H9 (cell line): ENCODE measurements around the gene AP1G2. TPM values are rescaled to one million over a fixed set of nuclear protein-coding genes. Genes with fewer than 3 reads are reported as not detected.

Experiments
- DNase-seq: peaks from one replicate; pipeline ENCODE4 v3.0.0-alpha.2; 2017
- H2AFZ ChIP-seq: one replicate; pipeline ENCODE4 v1.6.1; 2013; ENCODE audit warnings: mild to moderate bottlenecking, low read length, control low read depth, moderate library complexity
- H2AK5ac ChIP-seq: 2 replicates; pipeline ENCODE4 v1.6.1; 2013; ENCODE audit warnings: low read length, control low read depth, mixed read lengths; ENCODE audit not compliant: insufficient read length
- H2BK120ac ChIP-seq: one replicate; pipeline ENCODE4 v1.6.1; 2013; ENCODE audit warnings: low read depth, mild to moderate bottlenecking, low read length, control low read depth, inconsistent platforms; ENCODE audit not compliant: poor library complexity, severe bottlenecking
- H2BK12ac ChIP-seq: 2 replicates; pipeline ENCODE4 v1.6.1; 2013; ENCODE audit warnings: low read length, control low read depth, mixed read lengths, low read depth; ENCODE audit not compliant: insufficient read length
- H2BK15ac ChIP-seq: 2 replicates; pipeline ENCODE4 v1.6.1; 2013; ENCODE audit warnings: low read depth, low read length, control low read depth
- H2BK20ac ChIP-seq: one replicate; pipeline ENCODE4 v1.6.1; 2013; ENCODE audit warnings: low read depth, mild to moderate bottlenecking, low read length, control low read depth, inconsistent platforms; ENCODE audit not compliant: poor library complexity, severe bottlenecking
- H2BK5ac ChIP-seq: 2 replicates; pipeline ENCODE4 v1.6.1; 2013; ENCODE audit warnings: low read length, control low read depth, mixed read lengths; ENCODE audit not compliant: insufficient read length
- H3K14ac ChIP-seq: 2 replicates; pipeline ENCODE4 v1.6.1; 2013; ENCODE audit warnings: low read length, control low read depth; ENCODE audit not compliant: insufficient read depth
- H3K18ac ChIP-seq: 2 replicates; pipeline ENCODE4 v1.6.1; 2013; ENCODE audit warnings: low read depth, mild to moderate bottlenecking, mixed read lengths, low read length, control low read depth; ENCODE audit not compliant: insufficient read length
- H3K23ac ChIP-seq: 2 replicates; pipeline ENCODE4 v1.6.1; 2013; ENCODE audit warnings: low read length, control low read depth, mixed read lengths, low read depth; ENCODE audit not compliant: insufficient read length
- H3K23me2 ChIP-seq: 2 replicates; pipeline ENCODE4 v1.6.1; 2013; ENCODE audit warnings: low read depth, mild to moderate bottlenecking, mixed read lengths, low read length, control low read depth; ENCODE audit not compliant: insufficient read length, poor library complexity, severe bottlenecking
- H3K27ac ChIP-seq: 2 replicates; pipeline ENCODE4 v1.5.1; 2013; ENCODE audit warnings: low read length, control low read depth, mixed read lengths, low read depth; ENCODE audit not compliant: insufficient read length
- H3K27me3 ChIP-seq: 2 replicates; pipeline ENCODE4 v1.6.1; 2013; ENCODE audit warnings: low read length, control low read depth, inconsistent platforms; ENCODE audit not compliant: insufficient read depth
- H3K4ac ChIP-seq: 2 replicates; pipeline ENCODE4 v1.6.1; 2013; ENCODE audit warnings: low read depth, mild to moderate bottlenecking, control low read depth, inconsistent platforms, low read length, moderate library complexity
- H3K4me1 ChIP-seq: 2 replicates; pipeline ENCODE4 v1.6.1; 2013; ENCODE audit warnings: low read length, control low read depth, inconsistent platforms; ENCODE audit not compliant: insufficient read depth
- H3K4me2 ChIP-seq: 2 replicates; pipeline ENCODE4 v1.6.1; 2013; ENCODE audit warnings: low read length, control low read depth, mixed read lengths; ENCODE audit not compliant: insufficient read length, insufficient read depth
- H3K56ac ChIP-seq: 2 replicates; pipeline ENCODE4 v1.6.1; 2013; ENCODE audit warnings: low read depth, mild to moderate bottlenecking, mixed read lengths, low read length, control low read depth; ENCODE audit not compliant: insufficient read length
- H3K79me1 ChIP-seq: 2 replicates; pipeline ENCODE4 v1.6.1; 2013; ENCODE audit warnings: low read depth, mild to moderate bottlenecking, moderate library complexity, low read length, control low read depth, inconsistent platforms; ENCODE audit not compliant: insufficient read depth, poor library complexity, severe bottlenecking
- H3K79me2 ChIP-seq: 2 replicates; pipeline ENCODE4 v1.6.1; 2013; ENCODE audit warnings: low read length, control low read depth, inconsistent platforms; ENCODE audit not compliant: insufficient read depth
- H3K9ac ChIP-seq: 2 replicates; pipeline ENCODE4 v1.6.1; 2013; ENCODE audit warnings: low read length, control low read depth, mixed read lengths; ENCODE audit not compliant: insufficient read length; ENCODE audit errors: extremely low read depth
- H3K9me3 ChIP-seq: one replicate; pipeline ENCODE4 v1.6.1; 2013; ENCODE audit warnings: low read depth, low read length, inconsistent platforms; ENCODE audit not compliant: control insufficient read depth
- H3T11ph ChIP-seq: one replicate; pipeline ENCODE4 v1.6.1; 2013; ENCODE audit warnings: mild to moderate bottlenecking, low read length, control low read depth, inconsistent platforms
- H4K20me1 ChIP-seq: one replicate; pipeline ENCODE4 v1.6.1; 2013; ENCODE audit not compliant: control insufficient read depth, insufficient read length, insufficient read depth
- H4K5ac ChIP-seq: 2 replicates; pipeline ENCODE4 v1.6.1; 2013; ENCODE audit warnings: low read depth, mild to moderate bottlenecking, mixed read lengths, low read length, control low read depth; ENCODE audit not compliant: insufficient read length
- H4K8ac ChIP-seq: replicated peaks from 2 replicates; pipeline ENCODE4 v1.6.1; 2013; ENCODE audit warnings: low read length, control low read depth, mixed read lengths, low read depth; ENCODE audit not compliant: insufficient read length
- H4K91ac ChIP-seq: 2 replicates; pipeline ENCODE4 v1.6.1; 2013; ENCODE audit warnings: low read depth, mild to moderate bottlenecking, moderate library complexity, mixed read lengths, low read length, control low read depth; ENCODE audit not compliant: insufficient read length
- H3K27ac Mint-ChIP-seq, 3 experiments: 2 replicates in 2 of 3; 3 replicates in 1 of 3; pipeline ENCODE4 v1.8.0; 2020 to 2021; ENCODE audit warnings: mixed read lengths in 3 of 3, mild to moderate bottlenecking in 1 of 3, moderate library complexity in 1 of 3
- H3K27me3 Mint-ChIP-seq: 2 replicates; pipeline ENCODE4 v1.8.0; 2021; ENCODE audit warnings: low read depth, mild to moderate bottlenecking, moderate library complexity, mixed read lengths
- H3K36me3 Mint-ChIP-seq, 3 experiments: 2 replicates in 2 of 3; 3 replicates in 1 of 3; pipeline ENCODE4 v1.8.0; 2020 to 2021; ENCODE audit warnings: low read depth in 3 of 3, mixed read lengths in 3 of 3; ENCODE audit not compliant: insufficient read depth in 1 of 3
- H3K4me1 Mint-ChIP-seq, 2 experiments: 2 replicates each; pipeline ENCODE4 v1.8.0; 2020; ENCODE audit warnings: mixed read lengths in 2 of 2
- H3K4me3 Mint-ChIP-seq, 2 experiments: 2 replicates in 1 of 2; 3 replicates in 1 of 2; pipeline ENCODE4 v1.8.0; 2020 to 2021; ENCODE audit warnings: mild to moderate bottlenecking in 2 of 2, mixed read lengths in 2 of 2, moderate library complexity in 1 of 2
- H3K9me3 Mint-ChIP-seq, 2 experiments: 2 replicates in 1 of 2; 3 replicates in 1 of 2; pipeline ENCODE4 v1.8.0; 2020; ENCODE audit warnings: mild to moderate bottlenecking in 2 of 2, mixed read lengths in 2 of 2, moderate library complexity in 1 of 2
- CTCF ChIP-seq: fragments of 200-600 bp; sonication (generic); conservative IDR thresholded peaks from 3 replicates; pipeline ENCODE4 v1.8.0; 2021; ENCODE audit warnings: antibody characterized with exemption, mild to moderate bottlenecking
- WGBS: extraction: QIAGEN DNeasy Blood & Tissue Kit; methylation state at CpG from one replicate; pipeline ENCODE4 v1.1.7; 2013; ENCODE audit warnings: missing lambda C conversion rate, low lambda C conversion rate, mixed read lengths; ENCODE audit not compliant: insufficient read length; ENCODE audit errors: extremely low coverage; 5-methylcytosine and 5-hydroxymethylcytosine counted together
- total RNA-seq: library from RNA; stranded (reverse); gene quantifications from 2 replicates; pipeline ENCODE4 v1.2.1, GENCODE V29; 2021

AP1G2 gene
- total RNA-seq, 1 experiment from 2014 or later, result 107 TPM

GRCh38 chr14:23612802-23613201 lies 45.2 kb upstream of the AP1G2 start:
- no peak overlapping the region for H3K9ac ChIP-seq
- H3K23ac ChIP-seq, result no peak overlapping the region
- Mint-ChIP-seq H3K27ac (no peak overlapping the region), H3K4me3 (no peak overlapping the region), H3K9me3 (peaks cover 2 to 25% of the 10 kb centered on the region in 2 experiments; a peak in 4 of 5 replicates), H3K36me3 (no peaks in the 10 kb centered on the region; a peak in 1 of 7 replicates), H3K4me1 (no peaks in the 10 kb centered on the region), H3K27me3 (peaks cover 2% of the 10 kb centered on the region)
- no CpG with 5 or more reads among the region's 1 CpG for WGBS
- H4K20me1 ChIP-seq, result no peaks in the 10 kb centered on the region
- no peak overlapping the region for H2AFZ ChIP-seq
- H2BK15ac ChIP-seq, result no peak overlapping the region
- H3T11ph ChIP-seq, result no peak overlapping the region
- TF ChIP-seq CTCF, result no peak
- H3K27ac ChIP-seq, result no peak overlapping the region
- no peak overlapping the region for H3K4me2 ChIP-seq
- H2BK120ac ChIP-seq, result no peak overlapping the region
- H3K23me2 ChIP-seq, result no peaks in the 10 kb centered on the region
- H2BK5ac ChIP-seq, result no peak overlapping the region
- H4K91ac ChIP-seq, result no peak overlapping the region
- H3K18ac ChIP-seq, result no peak overlapping the region
- H4K8ac ChIP-seq, result no peak overlapping the region
- no peaks in the 10 kb centered on the region for H3K79me2 ChIP-seq
- H3K9me3 ChIP-seq, result no peaks in the 10 kb centered on the region
- no peak overlapping the region for H3K56ac ChIP-seq
- no peaks in the 10 kb centered on the region for H3K79me1 ChIP-seq
- no peaks in the 10 kb centered on the region for H3K4me1 ChIP-seq
- no peak overlapping the region for H3K14ac ChIP-seq
- no peak for DNase-seq
- H2BK12ac ChIP-seq, result no peak overlapping the region
- no peak overlapping the region for H2BK20ac ChIP-seq
- no peak overlapping the region for H2AK5ac ChIP-seq
- no peaks in the 10 kb centered on the region for H3K27me3 ChIP-seq
- H4K5ac ChIP-seq, result no peak overlapping the region
- no peak overlapping the region for H3K4ac ChIP-seq
